A673 (cell line): Measurements from ENCODE around the gene SMCHD1.

Source experiments
- CTCF ChIP-seq: fragments of 300-800, 200-600 bp; sonication (generic); conservative IDR thresholded peaks from 2 replicates; pipeline ENCODE4 v1.5.1; 2017; ENCODE audit warnings: low read depth, mild to moderate bottlenecking, antibody characterized with exemption, low read length, moderate library complexity, mixed read lengths
- EZH2 ChIP-seq: fragments of 200-600 bp; sonication (generic); IDR thresholded peaks from 2 replicates; pipeline ENCODE4 v1.6.1; 2017; ENCODE audit warnings: borderline replicate concordance, low read depth, mild to moderate bottlenecking, mixed read lengths, antibody characterized with exemption, low read length; ENCODE audit not compliant: poor library complexity, severe bottlenecking

- TF ChIP-seq CTCF (no peak), EZH2 (no peak)
Observed at GRCh38 chr18:2625217-2625616, 30.3 kb upstream of the SMCHD1 start.
